ENCODE measurements around the gene PLAAT2.

PLAAT2 gene

DNA sequence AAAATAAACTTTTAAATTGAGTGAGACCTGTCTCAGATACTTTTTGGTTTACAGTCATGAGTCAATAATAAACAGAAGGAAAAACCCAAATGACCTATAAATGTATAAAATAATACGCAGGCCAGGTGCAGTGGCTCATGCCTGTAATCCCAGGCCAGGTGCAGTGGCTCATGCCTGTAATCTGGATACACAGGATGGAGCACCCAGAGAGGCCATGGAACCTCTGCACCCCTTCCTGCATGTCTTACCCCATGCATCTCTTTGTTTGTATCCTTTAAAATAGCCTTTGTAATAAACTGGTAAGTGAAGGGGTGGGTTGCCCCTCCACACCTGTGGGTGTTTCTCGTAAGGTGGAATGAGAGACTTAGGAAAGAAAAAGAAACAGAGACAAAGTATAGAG, 35.5 kb downstream of the PLAAT2 start:
- H3K4me3 ChIP-seq (ENCODE audit: low read depth, low read length) = no peak overlapping the region
- in situ Hi-C loops (cut with HindIII; ENCODE audit: low sequenced_read_pairs) = no loop called here
- TF ChIP-seq, protein P1, sequence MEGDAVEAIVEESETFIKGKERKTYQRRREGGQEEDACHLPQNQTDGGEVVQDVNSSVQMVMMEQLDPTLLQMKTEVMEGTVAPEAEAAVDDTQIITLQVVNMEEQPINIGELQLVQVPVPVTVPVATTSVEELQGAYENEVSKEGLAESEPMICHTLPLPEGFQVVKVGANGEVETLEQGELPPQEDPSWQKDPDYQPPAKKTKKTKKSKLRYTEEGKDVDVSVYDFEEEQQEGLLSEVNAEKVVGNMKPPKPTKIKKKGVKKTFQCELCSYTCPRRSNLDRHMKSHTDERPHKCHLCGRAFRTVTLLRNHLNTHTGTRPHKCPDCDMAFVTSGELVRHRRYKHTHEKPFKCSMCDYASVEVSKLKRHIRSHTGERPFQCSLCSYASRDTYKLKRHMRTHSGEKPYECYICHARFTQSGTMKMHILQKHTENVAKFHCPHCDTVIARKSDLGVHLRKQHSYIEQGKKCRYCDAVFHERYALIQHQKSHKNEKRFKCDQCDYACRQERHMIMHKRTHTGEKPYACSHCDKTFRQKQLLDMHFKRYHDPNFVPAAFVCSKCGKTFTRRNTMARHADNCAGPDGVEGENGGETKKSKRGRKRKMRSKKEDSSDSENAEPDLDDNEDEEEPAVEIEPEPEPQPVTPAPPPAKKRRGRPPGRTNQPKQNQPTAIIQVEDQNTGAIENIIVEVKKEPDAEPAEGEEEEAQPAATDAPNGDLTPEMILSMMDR (IDR thresholded peaks at IDR 0.05; ENCODE audit: low read depth, low read length, missing control alignments) = no peak
- no peak for DNase-seq (ENCODE audit: low read depth)

DNA sequence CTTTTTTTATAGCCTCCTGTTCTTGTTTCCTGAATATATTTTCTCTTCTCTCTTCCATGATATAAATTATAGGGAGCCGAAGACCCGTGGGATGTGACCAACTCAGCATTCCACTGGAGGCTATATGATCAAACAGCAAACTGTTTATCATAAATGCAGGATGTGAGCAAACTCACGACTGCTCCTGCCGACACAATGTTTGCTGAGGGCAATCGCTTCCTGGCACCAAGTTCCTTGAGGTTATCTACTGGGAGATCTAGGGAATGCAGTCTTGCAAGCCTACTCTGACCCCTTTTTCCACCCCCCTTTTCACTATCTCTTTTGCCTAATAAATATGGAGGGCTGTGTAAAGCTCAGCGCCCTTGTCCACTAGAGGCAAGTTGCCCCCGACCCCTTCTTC, 40.0 kb downstream of the PLAAT2 start:
- DNase-seq (ENCODE audit: low read depth) = no peak
- in situ Hi-C loops (cut with HindIII; ENCODE audit: low sequenced_read_pairs) = no loop called here
- H3K4me3 ChIP-seq (ENCODE audit: low read depth, low read length) = no peak overlapping the region
- TF ChIP-seq, protein P1 (IDR thresholded peaks at IDR 0.05; ENCODE audit: low read depth, low read length, missing control alignments) = no peak

DNA sequence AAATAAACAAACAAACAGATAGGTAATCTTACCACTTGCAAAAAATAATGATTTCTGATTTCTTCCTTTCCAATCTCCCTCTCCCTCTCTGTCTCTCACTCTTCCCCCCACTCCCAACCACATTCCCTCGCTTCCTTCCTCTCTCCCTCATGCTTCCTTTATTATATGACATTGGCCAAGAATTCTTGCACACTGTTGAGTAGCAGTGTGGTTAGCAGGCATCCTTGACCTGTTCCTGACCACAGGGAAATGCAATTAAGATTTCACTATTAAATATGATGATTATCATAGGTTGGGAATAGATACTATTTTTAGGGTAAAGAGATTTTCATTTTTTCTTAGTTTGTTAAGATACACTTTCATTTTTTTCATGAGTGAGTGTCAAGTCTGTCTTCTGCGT, 41.3 kb downstream of the PLAAT2 start:
- DNase-seq (ENCODE audit: low read depth) = no peak
- TF ChIP-seq, protein P1 (IDR thresholded peaks at IDR 0.05; ENCODE audit: low read depth, low read length, missing control alignments) = no peak
- in situ Hi-C loops (cut with HindIII; ENCODE audit: low sequenced_read_pairs) = no loop called here
- no peak overlapping the region for H3K4me3 ChIP-seq (ENCODE audit: low read depth, low read length)

DNA sequence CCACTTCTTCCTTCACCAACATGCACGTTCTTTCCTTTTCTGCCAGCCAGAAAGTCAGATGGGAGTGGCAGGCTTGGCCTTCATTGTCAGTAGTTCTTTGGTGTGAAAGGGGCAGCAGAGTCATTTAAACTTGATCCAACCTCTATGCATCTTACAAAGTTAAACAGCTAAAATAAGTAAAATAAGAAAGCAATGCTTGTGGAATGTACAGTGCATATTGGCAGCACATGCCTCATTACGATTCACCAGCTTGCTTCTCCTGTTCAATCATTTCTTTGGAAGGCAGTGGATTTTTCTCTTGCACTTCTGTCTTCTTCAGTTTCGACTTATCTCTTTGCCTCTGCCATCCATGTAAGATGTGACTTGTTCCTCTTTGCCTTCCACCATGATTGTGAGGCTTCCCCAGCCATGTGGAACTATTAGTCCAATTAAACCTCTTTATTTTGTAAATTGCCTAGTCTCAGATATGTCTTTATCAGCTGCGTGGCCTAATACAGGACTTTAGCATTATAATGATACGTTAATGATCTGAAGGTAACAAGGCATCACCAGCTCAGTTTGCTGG, 42.5 kb downstream of the PLAAT2 start:
- no peak for DNase-seq (ENCODE audit: low read depth)
- no peak overlapping the region for H3K4me3 ChIP-seq (ENCODE audit: low read depth, low read length)
- in situ Hi-C loops (cut with HindIII; ENCODE audit: low sequenced_read_pairs) = no loop called here
- TF ChIP-seq, protein P1 (IDR thresholded peaks at IDR 0.05; ENCODE audit: low read depth, low read length, missing control alignments) = no peak

DNA sequence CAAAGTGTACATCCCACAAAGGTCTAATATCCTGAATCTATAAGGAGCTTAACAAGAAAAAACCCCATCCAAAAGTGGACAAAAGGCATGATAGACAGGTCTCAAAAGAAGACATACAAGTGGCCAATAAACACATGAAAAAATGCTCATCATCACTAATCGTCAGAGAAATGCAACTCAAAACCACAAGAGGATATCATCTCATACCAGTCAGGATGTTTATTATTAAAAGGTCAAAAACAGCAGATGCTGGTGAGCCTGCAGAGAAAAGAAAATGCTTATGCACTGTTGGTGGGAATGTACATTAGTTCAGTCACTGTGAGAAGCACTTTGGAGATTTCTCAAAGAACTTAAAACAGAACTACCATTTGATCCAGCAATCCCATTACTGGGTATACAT, 44.6 kb downstream of the PLAAT2 start:
- H3K4me3 ChIP-seq (ENCODE audit: low read depth, low read length) = no peak overlapping the region
- DNase-seq (ENCODE audit: low read depth) = peak; percentile 67
- TF ChIP-seq, protein P1 (IDR thresholded peaks at IDR 0.05; ENCODE audit: low read depth, low read length, missing control alignments) = no peak
- in situ Hi-C loops (cut with HindIII; ENCODE audit: low sequenced_read_pairs) = no loop called here

DNA sequence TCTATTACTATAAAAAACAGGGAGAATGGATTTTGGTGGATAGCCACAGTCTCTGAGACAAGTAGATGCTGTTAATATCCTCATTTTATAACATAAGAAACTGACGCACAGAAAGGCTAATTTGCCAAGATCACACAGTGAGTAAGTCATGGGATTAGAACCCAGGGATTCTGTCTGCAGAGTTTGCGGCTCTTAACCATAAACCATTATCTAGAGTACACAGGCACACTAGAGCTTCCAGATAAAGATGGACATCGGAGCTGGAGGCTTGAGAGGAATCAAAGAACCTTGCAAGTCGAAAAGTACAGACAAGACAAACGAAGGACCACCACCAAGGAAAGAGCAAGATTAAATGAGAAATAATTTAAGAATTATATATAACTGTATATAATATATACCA, 46.0 kb downstream of the PLAAT2 start:
- no peak for DNase-seq (ENCODE audit: low read depth)

More for the DNA sequence above, 46.0 kb downstream of the PLAAT2 start:
- in situ Hi-C loops (cut with HindIII; ENCODE audit: low sequenced_read_pairs) = no loop called here
- no peak overlapping the region for H3K4me3 ChIP-seq (ENCODE audit: low read depth, low read length)
- TF ChIP-seq, protein P1 (IDR thresholded peaks at IDR 0.05; ENCODE audit: low read depth, low read length, missing control alignments) = no peak
